HG03095 (cell line): ENCODE results near the gene SOBP.
"Not testable (repeated sequence)": the region's sequence is repeated elsewhere in the genome, so short reads cannot be mapped to it uniquely, and the experiment has no call there.

ENCODE experiments used
- ATAC-seq: cut with Tn5 transposase; IDR thresholded peaks from one replicate; pipeline ENCODE4 v1.9.1; 2021; ENCODE audit warnings: moderate library complexity; ENCODE audit not compliant: unreplicated experiment

Gene SOBP

DNA sequence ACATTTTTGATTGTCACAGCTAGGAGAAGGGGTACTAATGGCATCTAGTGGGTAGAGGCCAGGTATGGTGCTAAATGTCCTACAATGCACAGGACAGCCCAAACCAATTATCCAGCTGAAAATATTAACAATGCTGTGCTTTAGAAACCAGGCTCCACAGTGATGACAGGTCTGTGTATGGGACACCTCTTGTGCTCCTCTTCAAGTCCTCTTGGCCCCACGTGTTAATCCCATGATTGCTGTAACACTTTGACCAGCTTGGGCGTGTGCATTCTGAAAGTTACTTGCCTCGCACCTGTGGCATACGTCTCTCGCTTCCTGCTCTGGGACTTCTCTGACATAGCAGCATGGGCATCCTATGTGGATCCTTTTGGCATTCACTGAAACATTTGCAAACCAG, 29.3 kb downstream of the SOBP start:
- not testable (repeated sequence) for ATAC-seq

DNA sequence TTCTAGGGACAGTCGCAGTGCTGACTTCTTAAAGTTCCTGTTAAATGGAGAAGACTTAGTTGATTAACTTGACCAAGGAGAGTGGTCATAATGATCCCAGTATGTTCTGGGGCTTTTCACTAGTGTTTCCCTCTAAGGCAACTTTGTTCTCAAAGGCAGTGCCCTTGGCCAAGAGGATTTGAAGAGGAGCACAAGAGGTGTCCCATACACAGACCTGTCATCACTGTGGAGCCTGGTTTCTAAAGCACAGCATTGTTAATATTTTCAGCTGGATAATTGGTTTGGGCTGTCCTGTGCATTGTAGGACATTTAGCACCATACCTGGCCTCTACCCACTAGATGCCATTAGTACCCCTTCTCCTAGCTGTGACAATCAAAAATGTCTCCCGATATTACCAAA, 30.8 kb downstream of the SOBP start:
- not testable (repeated sequence) for ATAC-seq

GRCh38 chr6:107523054-107523791, 33.3 kb downstream of the SOBP start:
- no peak for ATAC-seq

- ATAC-seq = no peak
These were observed 33.9 kb downstream of the SOBP start for GRCh38 chr6:107523794-107524193.

DNA sequence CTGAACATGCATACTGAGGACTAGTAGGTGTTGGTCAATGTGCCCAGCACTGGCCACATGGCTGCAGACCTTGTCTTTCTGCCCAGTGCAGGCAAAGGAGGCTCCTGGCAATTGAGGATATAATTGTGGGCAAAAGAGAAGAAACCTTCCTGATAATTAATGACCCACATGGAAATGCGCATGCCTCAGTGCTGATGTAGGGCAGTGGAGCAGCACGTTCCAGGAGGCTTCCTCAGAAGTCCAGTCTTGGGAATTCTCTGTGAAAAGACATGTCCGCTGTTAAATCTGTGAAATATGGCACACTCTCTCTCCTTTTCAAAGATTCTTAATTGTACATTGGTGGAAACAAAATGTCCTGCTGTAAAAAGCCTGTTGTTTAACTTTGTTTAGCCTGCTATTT, 34.7 kb downstream of the SOBP start:
- ATAC-seq = no peak

- no peak for ATAC-seq
These were observed 42.0 kb downstream of the SOBP start for GRCh38 chr6:107531868-107532267.

- no peak for ATAC-seq
These were observed 42.8 kb downstream of the SOBP start for GRCh38 chr6:107532706-107533105.

DNA sequence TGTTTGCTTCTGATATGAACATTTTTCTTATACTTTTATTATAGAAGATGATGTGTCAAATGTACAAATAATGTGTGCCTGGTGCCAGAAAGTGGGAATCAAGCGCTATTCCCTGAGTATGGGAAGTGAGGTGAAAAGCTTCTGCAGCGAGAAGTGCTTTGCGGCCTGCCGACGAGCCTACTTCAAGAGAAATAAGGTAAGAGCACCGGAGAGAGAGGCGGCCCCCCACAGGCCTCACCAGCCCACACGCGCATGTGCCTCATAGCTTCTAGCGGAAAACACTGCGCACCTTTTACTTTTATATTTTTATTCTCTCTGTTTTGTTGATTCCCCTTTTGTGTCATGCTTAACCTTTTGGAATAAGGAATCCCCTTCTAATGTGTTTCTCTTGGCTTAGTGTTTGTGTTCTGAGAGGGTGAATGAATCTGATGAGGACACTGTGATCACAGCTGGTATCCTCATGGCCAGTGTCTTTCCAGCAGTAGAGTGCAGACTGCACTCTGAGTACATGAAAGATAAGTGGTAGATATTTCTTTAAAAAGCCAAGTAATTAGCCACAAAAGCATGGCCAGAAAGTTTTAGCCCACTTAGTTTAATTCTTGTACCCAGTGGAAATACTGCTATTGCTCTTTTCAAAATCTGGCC, 43.6 kb downstream of the SOBP start:
- ATAC-seq = no peak

DNA sequence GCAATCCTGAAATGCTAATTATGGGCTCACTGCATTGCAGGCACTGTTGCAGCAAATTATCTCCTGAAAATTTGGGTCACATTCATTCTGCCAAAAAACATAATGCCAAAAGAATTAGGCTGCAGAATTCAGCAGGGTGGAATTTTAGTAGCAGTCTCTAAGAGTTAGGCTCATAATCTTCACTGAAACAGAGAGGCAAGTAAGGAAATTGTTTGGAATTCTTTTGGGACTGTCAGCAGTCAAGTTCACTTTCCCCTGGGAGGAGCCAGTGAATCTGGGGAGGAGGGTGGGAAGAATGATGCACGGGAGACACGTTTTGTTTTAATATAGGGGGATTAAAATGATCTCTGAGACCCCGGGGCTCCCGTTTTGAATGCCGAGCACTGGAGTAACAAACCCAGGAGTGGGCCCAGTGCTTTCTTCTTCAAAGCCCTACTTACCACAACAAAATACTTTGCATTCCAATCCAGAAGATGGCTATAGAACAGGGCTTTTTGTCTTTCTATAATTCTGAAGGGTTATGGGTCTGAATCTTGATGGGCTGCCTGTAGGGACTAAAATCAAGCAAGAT, 44.7 kb downstream of the SOBP start:
- no peak for ATAC-seq

DNA sequence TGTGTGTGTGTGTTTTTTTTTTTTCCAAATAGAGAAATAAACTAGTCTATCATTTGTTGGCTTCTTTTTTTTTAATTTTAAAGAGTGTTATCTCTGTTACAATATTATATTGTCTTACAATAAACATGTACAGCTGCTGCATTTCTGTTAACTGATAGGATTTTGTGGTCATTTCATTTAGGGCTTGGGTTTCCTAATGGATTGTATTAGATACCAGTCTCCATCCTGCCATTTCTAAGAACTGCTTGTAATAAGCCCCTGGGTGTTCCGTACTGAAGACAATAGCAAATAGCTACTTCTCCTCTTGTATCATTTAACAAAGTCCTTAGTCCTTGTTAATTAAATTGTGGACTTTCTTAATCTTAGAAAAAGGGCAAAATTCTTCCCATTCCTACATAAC, 45.7 kb downstream of the SOBP start:
- no peak for ATAC-seq

DNA sequence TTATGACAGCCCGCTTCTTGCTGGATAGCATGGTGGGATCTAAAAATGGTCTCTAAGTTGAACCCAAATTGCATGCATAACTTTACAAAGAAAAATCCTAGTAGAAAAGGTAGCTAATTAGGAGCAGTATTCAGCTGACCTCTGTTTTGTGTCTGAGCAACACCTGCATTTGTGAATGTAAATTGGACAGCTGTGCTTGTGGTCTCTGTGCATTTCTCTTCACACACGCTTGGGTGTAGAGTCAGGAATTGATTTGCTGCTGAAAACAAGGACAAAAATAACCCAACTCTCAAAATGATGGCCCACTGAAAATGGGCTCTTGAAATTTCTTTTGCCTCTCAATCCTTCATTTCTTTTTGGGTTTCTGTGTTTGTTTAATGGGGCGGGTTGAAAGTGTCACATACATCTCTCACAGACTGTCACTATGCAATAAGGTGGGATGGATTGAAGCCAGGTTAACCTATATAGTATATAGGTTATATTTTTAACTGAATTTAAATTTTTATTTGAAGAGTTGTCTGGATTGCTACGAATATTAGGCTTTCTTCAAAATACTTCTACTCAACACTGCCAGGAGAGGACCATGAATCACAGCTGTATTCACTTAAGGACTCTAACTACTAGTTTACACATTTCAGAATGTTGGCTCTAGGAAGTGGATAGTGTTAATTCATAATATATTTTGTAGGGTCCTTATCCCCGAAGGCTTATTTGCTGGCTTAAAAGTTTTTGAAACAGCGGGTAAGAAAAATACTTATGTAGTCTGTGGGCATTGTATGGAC, 46.5 kb downstream of the SOBP start:
- no peak for ATAC-seq

DNA sequence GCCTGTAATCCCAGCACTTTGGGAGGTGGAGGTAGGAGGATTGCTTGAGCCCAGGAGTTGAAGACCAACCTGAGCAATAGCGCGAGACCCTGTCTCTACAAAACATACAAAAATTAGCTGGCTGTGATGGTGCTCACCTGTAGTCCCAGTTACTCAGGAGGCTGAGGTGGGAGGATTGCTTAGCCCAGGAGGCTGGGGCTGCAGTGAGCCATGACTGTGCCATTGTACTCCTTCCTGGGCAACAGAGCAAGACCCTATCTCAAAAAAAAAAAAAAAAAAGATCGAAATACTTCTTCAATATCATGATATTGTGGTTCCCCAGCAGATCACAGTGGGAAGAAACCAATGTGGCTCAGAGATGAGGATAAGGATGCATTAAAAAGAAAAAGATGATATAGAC, 47.6 kb downstream of the SOBP start:
- no peak for ATAC-seq

- ATAC-seq = no peak
These were observed 49.0 kb downstream of the SOBP start for GRCh38 chr6:107538856-107539387.

GRCh38 chr6:107539409-107539808, 49.5 kb downstream of the SOBP start:
- no peak for ATAC-seq

DNA sequence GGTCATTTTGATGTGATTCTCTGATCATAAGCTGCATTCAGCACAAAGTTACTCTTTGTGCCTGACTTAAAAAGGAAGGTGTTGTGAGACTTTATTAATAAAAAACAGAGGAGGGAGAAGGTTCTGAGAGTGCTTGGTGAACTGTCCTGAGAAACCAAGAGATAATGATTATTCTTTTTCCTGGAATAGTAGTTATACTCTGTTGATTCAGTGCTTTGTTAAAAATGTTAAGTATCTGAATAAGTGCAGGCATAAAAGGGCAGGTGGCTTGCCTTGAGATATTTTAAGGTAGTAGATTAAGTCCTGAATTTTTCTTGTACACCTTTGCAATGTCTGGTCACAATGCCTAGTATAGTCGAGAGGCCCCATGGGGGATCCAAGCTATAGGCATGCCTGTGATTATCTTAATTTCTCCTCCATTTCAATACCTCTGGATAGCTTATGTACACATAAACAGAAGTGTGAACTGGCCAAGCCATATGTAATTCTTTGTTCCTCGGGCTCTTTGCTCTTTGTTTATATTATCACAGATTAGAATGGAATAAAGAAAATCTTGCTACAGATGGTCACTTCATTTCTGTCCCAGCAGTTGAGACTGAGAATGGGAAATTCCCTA, 50.0 kb downstream of the SOBP start:
- ATAC-seq = no peak

GRCh38 chr6:107540465-107540857, 50.5 kb downstream of the SOBP start:
- ATAC-seq = no peak

- no peak for ATAC-seq
These were observed 52.3 kb downstream of the SOBP start for GRCh38 chr6:107542192-107542668.

DNA sequence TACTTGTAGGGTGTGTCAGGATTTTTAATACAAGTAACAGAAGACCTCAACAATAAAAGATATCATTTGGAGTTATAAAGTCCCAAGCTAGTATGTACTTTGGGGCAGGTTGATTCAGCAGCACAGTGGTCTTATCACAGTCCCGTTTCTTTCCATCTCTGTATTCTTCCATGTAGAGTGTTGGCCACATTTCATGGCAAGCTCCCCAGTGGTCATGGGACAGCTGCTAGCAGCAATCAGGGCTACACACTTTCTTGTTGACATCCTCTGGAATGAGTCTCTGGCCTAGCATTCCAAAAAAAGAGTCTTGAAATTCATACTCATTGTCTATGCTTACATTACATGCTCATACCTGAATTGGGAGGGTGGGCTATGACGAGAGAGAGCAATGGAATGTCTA, 53.2 kb downstream of the SOBP start:
- no peak for ATAC-seq

DNA sequence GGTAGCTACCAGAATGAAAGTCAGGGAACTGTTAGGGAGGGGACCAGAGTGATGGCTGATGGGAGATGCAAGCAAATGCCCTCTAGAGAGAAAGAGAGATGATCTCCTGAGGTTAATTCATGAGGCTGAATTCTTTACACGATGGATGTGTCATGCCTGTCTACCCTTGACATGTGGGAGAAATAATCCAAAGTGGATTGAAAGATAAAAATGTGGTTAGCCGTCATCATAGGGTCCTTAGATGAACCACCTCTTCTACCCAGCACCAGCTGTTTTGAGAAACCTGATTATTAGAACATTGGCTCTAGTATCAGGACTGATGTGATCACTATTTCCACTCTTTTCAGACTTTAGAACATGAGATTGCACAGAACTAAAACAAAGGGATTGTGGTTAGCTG, 53.6 kb downstream of the SOBP start:
- no peak for ATAC-seq

- ATAC-seq = no peak
These were observed 55.8 kb downstream of the SOBP start for GRCh38 chr6:107545763-107546162.
